HepG2 (cell line): ENCODE results near the gene CCDC201. TPM values are rescaled to one million over a fixed set of nuclear protein-coding genes. Genes with fewer than 3 reads are reported as not detected.

Source experiments
- ASH2L ChIP-seq: fragments of 300-600, 200-600 bp; sonication (generic); IDR thresholded peaks from 2 replicates; pipeline ENCODE4 v1.7.0; 2017; ENCODE audit warnings: low read depth, mild to moderate bottlenecking, moderate library complexity, mixed read lengths, low read length; ENCODE audit not compliant: insufficient read length
- ISL2 ChIP-seq: sonication (generic); formaldehyde crosslinking; IDR thresholded peaks from 2 replicates; pipeline ENCODE4 v1.5.0; 2020; ENCODE audit warnings: missing genetic modification reagents
- MAFK ChIP-seq, 2 experiments: IDR thresholded peaks in 1 of 2; conservative IDR thresholded peaks in 1 of 2; 2 replicates each; pipeline ENCODE4 v1.6.1; 2011; ENCODE audit warnings: improper control_type of control experiment in 2 of 2, low read length in 2 of 2
- MEIS1 ChIP-seq: sonication (generic); formaldehyde crosslinking; IDR thresholded peaks from 2 replicates; pipeline ENCODE4 v1.9.0; 2021; ENCODE audit warnings: mild to moderate bottlenecking, missing genetic modification reagents, moderate library complexity, borderline replicate concordance
- RAD51 ChIP-seq: fragments of 450-650 bp; IDR thresholded peaks from 2 replicates; pipeline ENCODE4 v1.6.1; 2016; ENCODE audit warnings: borderline replicate concordance
- TFDP2 ChIP-seq: sonication (generic); formaldehyde crosslinking; IDR thresholded peaks from 2 replicates; pipeline ENCODE4 v1.4.0; 2020; ENCODE audit warnings: missing genetic modification reagents
- ZFP37 ChIP-seq: sonication (generic); formaldehyde crosslinking; IDR thresholded peaks from 2 replicates; pipeline ENCODE4 v1.4.0; 2020; ENCODE audit warnings: missing genetic modification reagents, borderline replicate concordance
- ZFP62 ChIP-seq: sonication (generic); formaldehyde crosslinking; IDR thresholded peaks from 2 replicates; pipeline ENCODE4 v1.4.0; 2020; ENCODE audit warnings: missing genetic modification reagents
- ZHX1 ChIP-seq: sonication (generic); formaldehyde crosslinking; IDR thresholded peaks from 2 replicates; pipeline ENCODE4 v1.8.1; 2022; ENCODE audit warnings: low read depth, mild to moderate bottlenecking, missing genetic modification reagents
- ZNF329 ChIP-seq: sonication (generic); formaldehyde crosslinking; IDR thresholded peaks from 2 replicates; pipeline ENCODE4 v1.9.0; 2021; ENCODE audit warnings: low read depth, mild to moderate bottlenecking, missing genetic modification reagents
- ZNF335 ChIP-seq: sonication (generic); formaldehyde crosslinking; IDR thresholded peaks from 2 replicates; pipeline ENCODE4 v1.4.0; 2020; ENCODE audit warnings: missing genetic modification reagents
- ZNF367 ChIP-seq: sonication (generic); formaldehyde crosslinking; IDR thresholded peaks from 2 replicates; pipeline ENCODE4 v1.4.0; 2020; ENCODE audit warnings: missing genetic modification reagents, borderline replicate concordance
- ZNF432 ChIP-seq: sonication (generic); formaldehyde crosslinking; IDR thresholded peaks from 2 replicates; pipeline ENCODE4 v1.5.0; 2020; ENCODE audit warnings: missing genetic modification reagents, mild to moderate bottlenecking, borderline replicate concordance
- ZNF776 ChIP-seq: sonication (generic); formaldehyde crosslinking; IDR thresholded peaks from 2 replicates; pipeline ENCODE4 v1.4.0; 2020; ENCODE audit warnings: mild to moderate bottlenecking, missing genetic modification reagents
- polyA plus RNA-seq, 8 experiments: library from polyadenylated mRNA; depleted of rRNA in 3 of 8; stranded (reverse) in 7 of 8; unstranded in 1 of 8; fragments of >200 nt; fragmentation: Illumina TruSeq in 4 of 8; extraction: Trizol in 4 of 8; gene quantifications; 2 replicates each; pipeline versions ENCODE4 v1.2.1 to v1.2.3, GENCODE V29; 2011 to 2016; ENCODE audit warnings: low read depth in 4 of 8, missing spikeins in 1 of 8, mixed read lengths in 1 of 8; ENCODE audit not compliant: insufficient read depth in 1 of 8
- total RNA-seq, 5 experiments: library from RNA; depleted of rRNA; stranded (reverse); fragments of >200 nt; fragmentation: Illumina TruSeq; extraction: Trizol; gene quantifications; 2 replicates each; pipeline ENCODE4 v1.2.3, GENCODE V29; 2016; ENCODE audit warnings: low read depth in 1 of 5
- TF ChIP-seq, protein P1 (sequence below): IDR thresholded peaks from 2 replicates; pipeline ENCODE4 v1.6.1; 2016; ENCODE audit warnings: missing compliant biosample characterization, missing genetic modification reagents, borderline replicate concordance
- TF ChIP-seq, protein P2 (sequence below): sonication (generic); formaldehyde crosslinking; IDR thresholded peaks from 2 replicates; pipeline ENCODE4 v1.5.0; 2020; ENCODE audit warnings: mild to moderate bottlenecking, low read depth, missing genetic modification reagents, borderline replicate concordance
- TF ChIP-seq, protein P3 (sequence below): sonication (generic); formaldehyde crosslinking; IDR thresholded peaks from 2 replicates; pipeline ENCODE4; 2020; ENCODE audit warnings: missing genetic modification reagents, mild to moderate bottlenecking, borderline replicate concordance
- TF ChIP-seq, protein P4 (sequence below): sonication (generic); formaldehyde crosslinking; IDR thresholded peaks from 2 replicates; pipeline ENCODE4 v1.8.0; 2022; ENCODE audit warnings: low read depth, missing genetic modification reagents

The CCDC201 gene
- total and polyA plus RNA-seq, 2 of the 13 experiments (the other 11 are each of a cell fraction or from before 2014, with no cell fraction given): 0.92 TPM; not detected in 1

GRCh38 chr7:45881759-45882464 lies 9.0 kb upstream of the CCDC201 start (continued):
- peak; percentile 77 for TF ChIP-seq ASH2L
- 0 out of 2 replicates have a peak, but pooled peaks have one; percentile 19 for TF ChIP-seq ZFP62 (CRISPR knock-in tag)
- TF ChIP-seq ZNF367 (CRISPR knock-in tag): 0 out of 2 replicates have a peak, but pooled peaks have one; percentile 71
- TF ChIP-seq, protein P1, sequence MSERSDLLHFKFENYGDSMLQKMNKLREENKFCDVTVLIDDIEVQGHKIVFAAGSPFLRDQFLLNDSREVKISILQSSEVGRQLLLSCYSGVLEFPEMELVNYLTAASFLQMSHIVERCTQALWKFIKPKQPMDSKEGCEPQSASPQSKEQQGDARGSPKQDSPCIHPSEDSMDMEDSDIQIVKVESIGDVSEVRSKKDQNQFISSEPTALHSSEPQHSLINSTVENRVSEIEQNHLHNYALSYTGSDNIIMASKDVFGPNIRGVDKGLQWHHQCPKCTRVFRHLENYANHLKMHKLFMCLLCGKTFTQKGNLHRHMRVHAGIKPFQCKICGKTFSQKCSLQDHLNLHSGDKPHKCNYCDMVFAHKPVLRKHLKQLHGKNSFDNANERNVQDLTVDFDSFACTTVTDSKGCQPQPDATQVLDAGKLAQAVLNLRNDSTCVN: no peak; the same call in 1 of the 2 replicates
- no peak for TF ChIP-seq ZNF432
- no peak for TF ChIP-seq ZNF776
- peak in 1 of 2 experiments; percentile 17; a peak in 1 of 4 replicates for TF ChIP-seq MAFK (conservative IDR thresholded peaks at IDR 0.05 in 1 of 2, IDR thresholded peaks at IDR 0.05 in 1 of 2; ENCODE audit: low read length in 2 of 2)
- TF ChIP-seq, protein P2, sequence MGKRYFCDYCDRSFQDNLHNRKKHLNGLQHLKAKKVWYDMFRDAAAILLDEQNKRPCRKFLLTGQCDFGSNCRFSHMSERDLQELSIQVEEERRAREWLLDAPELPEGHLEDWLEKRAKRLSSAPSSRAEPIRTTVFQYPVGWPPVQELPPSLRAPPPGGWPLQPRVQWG (CRISPR knock-in tag): no peak
- TF ChIP-seq ZHX1 (CRISPR knock-in tag): peak; percentile 83; the same call in 1 of the 2 replicates
- peak; percentile 96 for TF ChIP-seq ISL2 (CRISPR knock-in tag)
- TF ChIP-seq ZNF335: peak; percentile 93
- TF ChIP-seq, protein P3, sequence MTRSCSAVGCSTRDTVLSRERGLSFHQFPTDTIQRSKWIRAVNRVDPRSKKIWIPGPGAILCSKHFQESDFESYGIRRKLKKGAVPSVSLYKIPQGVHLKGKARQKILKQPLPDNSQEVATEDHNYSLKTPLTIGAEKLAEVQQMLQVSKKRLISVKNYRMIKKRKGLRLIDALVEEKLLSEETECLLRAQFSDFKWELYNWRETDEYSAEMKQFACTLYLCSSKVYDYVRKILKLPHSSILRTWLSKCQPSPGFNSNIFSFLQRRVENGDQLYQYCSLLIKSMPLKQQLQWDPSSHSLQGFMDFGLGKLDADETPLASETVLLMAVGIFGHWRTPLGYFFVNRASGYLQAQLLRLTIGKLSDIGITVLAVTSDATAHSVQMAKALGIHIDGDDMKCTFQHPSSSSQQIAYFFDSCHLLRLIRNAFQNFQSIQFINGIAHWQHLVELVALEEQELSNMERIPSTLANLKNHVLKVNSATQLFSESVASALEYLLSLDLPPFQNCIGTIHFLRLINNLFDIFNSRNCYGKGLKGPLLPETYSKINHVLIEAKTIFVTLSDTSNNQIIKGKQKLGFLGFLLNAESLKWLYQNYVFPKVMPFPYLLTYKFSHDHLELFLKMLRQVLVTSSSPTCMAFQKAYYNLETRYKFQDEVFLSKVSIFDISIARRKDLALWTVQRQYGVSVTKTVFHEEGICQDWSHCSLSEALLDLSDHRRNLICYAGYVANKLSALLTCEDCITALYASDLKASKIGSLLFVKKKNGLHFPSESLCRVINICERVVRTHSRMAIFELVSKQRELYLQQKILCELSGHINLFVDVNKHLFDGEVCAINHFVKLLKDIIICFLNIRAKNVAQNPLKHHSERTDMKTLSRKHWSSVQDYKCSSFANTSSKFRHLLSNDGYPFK (CRISPR knock-in tag): no peak
- no peak for TF ChIP-seq ZFP37 (CRISPR knock-in tag)
- peak; percentile 95 for TF ChIP-seq MEIS1 (CRISPR knock-in tag)
- no peak for TF ChIP-seq RAD51
- peak; percentile 79 for TF ChIP-seq ZNF329
- TF ChIP-seq, protein P4, sequence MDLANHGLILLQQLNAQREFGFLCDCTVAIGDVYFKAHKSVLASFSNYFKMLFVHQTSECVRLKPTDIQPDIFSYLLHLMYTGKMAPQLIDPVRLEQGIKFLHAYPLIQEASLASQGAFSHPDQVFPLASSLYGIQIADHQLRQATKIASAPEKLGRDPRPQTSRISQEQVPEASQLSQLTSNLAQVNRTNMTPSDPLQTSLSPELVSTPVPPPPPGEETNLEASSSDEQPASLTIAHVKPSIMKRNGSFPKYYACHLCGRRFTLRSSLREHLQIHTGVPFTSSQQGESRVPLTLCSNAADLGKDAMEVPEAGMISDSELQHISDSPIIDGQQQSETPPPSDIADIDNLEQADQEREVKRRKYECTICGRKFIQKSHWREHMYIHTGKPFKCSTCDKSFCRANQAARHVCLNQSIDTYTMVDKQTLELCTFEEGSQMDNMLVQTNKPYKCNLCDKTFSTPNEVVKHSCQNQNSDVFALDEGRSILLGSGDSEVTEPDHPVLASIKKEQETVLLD (CRISPR knock-in tag): 0 out of 2 replicates have a peak, but pooled peaks have one; percentile 28
- TF ChIP-seq TFDP2: peak; percentile 17; the same call in 1 of the 2 replicates
